Liver (tissue), 9 donors: ENCODE results near the gene LUZP4. TPM values are rescaled to one million over a fixed set of nuclear protein-coding genes. Genes with fewer than 3 reads are reported as not detected.
"Not testable (repeated sequence)": the region's sequence is repeated elsewhere in the genome, so short reads cannot be mapped to it uniquely, and the experiment has no call there.

Experiments used
- DNase-seq: peaks from one replicate; pipeline ENCODE4 v3.0.0-alpha.2; 2017; ENCODE audit warnings: low spot score
- H3K27ac ChIP-seq, 2 donors: one replicate each; pipeline ENCODE4 v1.7.0; 2013; ENCODE audit warnings: inconsistent platforms in 2 of 2, low read length in 2 of 2, control low read depth in 1 of 2, low read depth in 1 of 2, mild to moderate bottlenecking in 1 of 2
- H3K27me3 ChIP-seq, 4 donors: one replicate each; pipeline versions ENCODE4 v1.6.1 to v1.7.0; 2013; ENCODE audit warnings: low read length in 3 of 4, inconsistent platforms in 1 of 4, mild to moderate bottlenecking in 1 of 4, moderate library complexity in 1 of 4; ENCODE audit not compliant: control insufficient read depth in 4 of 4, insufficient read depth in 4 of 4
- H3K36me3 ChIP-seq, 4 donors: one replicate each; pipeline versions ENCODE4 v1.6.1 to v1.7.0; 2013; ENCODE audit warnings: low read length in 3 of 4, mild to moderate bottlenecking in 3 of 4, low read depth in 1 of 4, moderate library complexity in 1 of 4; ENCODE audit not compliant: control insufficient read depth in 4 of 4, insufficient read depth in 3 of 4
- H3K4me1 ChIP-seq, 4 donors: one replicate each; pipeline versions ENCODE4 v1.6.1 to v1.7.0; 2013; ENCODE audit warnings: low read length in 3 of 4, mild to moderate bottlenecking in 3 of 4, moderate library complexity in 1 of 4; ENCODE audit not compliant: control insufficient read depth in 4 of 4, insufficient read depth in 4 of 4
- H3K4me3 ChIP-seq, 3 donors: one replicate each; pipeline versions ENCODE4 v1.6.1 to v1.7.0; 2013; ENCODE audit warnings: low read length in 3 of 3, control low read depth in 1 of 3, low read depth in 1 of 3, mild to moderate bottlenecking in 1 of 3
- H3K9ac ChIP-seq, 2 donors: one replicate each; pipeline ENCODE4 v1.7.0; 2013; ENCODE audit warnings: low read length in 2 of 2, mild to moderate bottlenecking in 2 of 2, moderate library complexity in 2 of 2, control low read depth in 1 of 2, low read depth in 1 of 2
- H3K9me3 ChIP-seq, 4 donors: one replicate each; pipeline versions ENCODE4 v1.6.1 to v1.7.0; 2013; ENCODE audit warnings: low read length in 3 of 4; ENCODE audit not compliant: control insufficient read depth in 4 of 4
- EGR1 ChIP-seq, 2 donors: IDR thresholded peaks; 2 replicates each; pipeline ENCODE4 v1.6.1; 2016 to 2018; ENCODE audit warnings: antibody characterized with exemption in 2 of 2, low read depth in 2 of 2
- FOXA1 ChIP-seq: IDR thresholded peaks from 2 replicates; pipeline ENCODE4 v1.6.1; 2016; ENCODE audit warnings: antibody characterized with exemption
- FOXA2 ChIP-seq: IDR thresholded peaks from 2 replicates; pipeline ENCODE4 v1.6.1; 2016; ENCODE audit warnings: antibody characterized with exemption
- GABPA ChIP-seq, 2 donors: IDR thresholded peaks in 1 of 2; conservative IDR thresholded peaks in 1 of 2; 2 replicates each; pipeline ENCODE4 v1.6.1; 2016; ENCODE audit warnings: antibody characterized with exemption in 2 of 2, mild to moderate bottlenecking in 1 of 2, moderate library complexity in 1 of 2
- HNF4A ChIP-seq, 2 donors: conservative IDR thresholded peaks; 2 replicates each; pipeline ENCODE4 v1.6.1; 2016; ENCODE audit warnings: antibody characterized with exemption in 2 of 2, mild to moderate bottlenecking in 2 of 2
- HNF4G ChIP-seq: IDR thresholded peaks from 2 replicates; pipeline ENCODE4 v1.6.1; 2016; ENCODE audit warnings: antibody characterized with exemption
- JUND ChIP-seq, 2 donors: IDR thresholded peaks; 2 replicates each; pipeline ENCODE4 v1.6.1; 2016; ENCODE audit warnings: antibody characterized with exemption in 2 of 2
- MAX ChIP-seq: IDR thresholded peaks from 2 replicates; pipeline ENCODE4 v1.6.1; 2016; ENCODE audit warnings: antibody characterized with exemption
- NR2F2 ChIP-seq: IDR thresholded peaks from 2 replicates; pipeline ENCODE4 v1.6.1; 2016; ENCODE audit warnings: antibody characterized with exemption
- RAD21 ChIP-seq, 2 donors: IDR thresholded peaks; 2 replicates each; pipeline ENCODE4 v1.6.1; 2016; ENCODE audit warnings: antibody characterized with exemption in 2 of 2, mild to moderate bottlenecking in 2 of 2
- RXRA ChIP-seq, 2 donors: IDR thresholded peaks; 2 replicates each; pipeline ENCODE4 v1.6.1; 2017 to 2018; ENCODE audit warnings: antibody characterized with exemption in 2 of 2, mild to moderate bottlenecking in 1 of 2
- SP1 ChIP-seq: IDR thresholded peaks from 2 replicates; pipeline ENCODE4 v1.6.1; 2018; ENCODE audit warnings: antibody characterized with exemption, mild to moderate bottlenecking
- TAF1 ChIP-seq: conservative IDR thresholded peaks from 2 replicates; pipeline ENCODE4 v1.6.1; 2016; ENCODE audit warnings: antibody characterized with exemption, mild to moderate bottlenecking
- YY1 ChIP-seq: IDR thresholded peaks from 2 replicates; pipeline ENCODE4 v1.6.1; 2016; ENCODE audit warnings: antibody characterized with exemption, mild to moderate bottlenecking
- WGBS: extraction: QIAGEN DNeasy Blood & Tissue Kit; methylation state at CpG from one replicate; pipeline ENCODE4 v1.1.7; 2013; 5-methylcytosine and 5-hydroxymethylcytosine counted together
- polyA plus RNA-seq, 2 donors: library from polyadenylated mRNA; stranded (reverse) in 1 of 2; unstranded in 1 of 2; fragments of 200-250 nt in 1 of 2; fragments of >200 nt in 1 of 2; fragmentation: Nextera tagmentation in 1 of 2; extraction: Ambion mirVana in 1 of 2; gene quantifications; one replicate each; pipeline versions ENCODE4 v1.2.1 to v1.2.3, GENCODE V29; 2013 to 2015
- total RNA-seq, 2 donors: library from RNA; depleted of rRNA; stranded (reverse); fragments of >200 nt; gene quantifications; one replicate each; pipeline ENCODE4 v1.2.3, GENCODE V29; 2014
- TF ChIP-seq, protein P1 (sequence below): IDR thresholded peaks from 2 replicates; pipeline ENCODE4 v1.6.1; 2016; ENCODE audit warnings: antibody characterized with exemption
- TF ChIP-seq, protein P2 (sequence below): IDR thresholded peaks from 2 replicates; pipeline ENCODE4 v1.6.1; 2016; ENCODE audit warnings: antibody characterized with exemption
- TF ChIP-seq, protein P3 (sequence below): IDR thresholded peaks from 2 replicates; pipeline ENCODE4 v1.6.1; 2016; ENCODE audit warnings: antibody characterized with exemption, mild to moderate bottlenecking
- TF ChIP-seq, protein P4 (sequence below): fragments of 150-350 bp; IDR thresholded peaks from 2 replicates; pipeline ENCODE4 v1.5.1; 2017; ENCODE audit warnings: improper control_type of control experiment, low read depth, low read length; ENCODE audit not compliant: missing input control
- donor health status: healthy.
- donor health status: healthy.
- donor health status: healthy.
- donor health status: healthy.
- donor health status: healthy.

The LUZP4 gene
- total and polyA plus RNA-seq, 4 donors, result not detected

GRCh38 chrX:115324194-115324593, 34.7 kb downstream of the LUZP4 start:
- Histone ChIP-seq H3K36me3 (no peaks in the 10 kb centered on the region), H3K27me3 (no peaks in the 10 kb centered on the region)

DNA sequence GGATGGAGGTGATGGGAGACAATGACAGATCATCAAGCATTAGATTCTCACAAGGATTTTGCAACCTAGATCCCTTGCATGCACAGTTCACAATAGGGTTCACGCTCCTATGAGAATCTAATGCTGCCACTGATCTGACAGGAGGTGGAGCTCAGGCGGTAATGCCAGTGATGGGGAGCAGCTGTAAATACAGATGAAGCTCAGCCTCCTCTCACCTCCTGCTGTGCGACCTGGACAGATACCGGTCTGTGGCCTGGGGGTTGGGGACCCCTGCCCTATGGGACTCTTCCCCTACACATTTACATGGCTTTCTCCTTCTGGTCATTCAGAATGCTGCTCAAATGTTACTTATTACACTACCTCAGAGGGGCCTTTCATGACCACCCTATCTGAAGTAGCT, 39.8 kb downstream of the LUZP4 start:
- WGBS, result 91% methylated on average over 4 of the region's 4 CpGs
- not testable (repeated sequence) for H3K27me3 ChIP-seq, H3K9me3 ChIP-seq

More at GRCh38 chrX:115324194-115324593, 34.7 kb downstream of the LUZP4 start:
- Histone ChIP-seq H3K27ac (no peak overlapping the region), H3K4me1 (no peaks in the 10 kb centered on the region), H3K9ac (no peak overlapping the region), H3K4me3 (no peak overlapping the region), H3K9me3 (no peaks in the 10 kb centered on the region)
- TF ChIP-seq HNF4G, result no peak
- no peak for TF ChIP-seq GABPA (IDR thresholded peaks at IDR 0.05 in 1 of 2, conservative IDR thresholded peaks at IDR 0.05 in 1 of 2)
- TF ChIP-seq FOXA1, result no peak
- TF ChIP-seq RAD21 (IDR thresholded peaks at IDR 0.05), result no peak
- TF ChIP-seq JUND (IDR thresholded peaks at IDR 0.05), result no peak
- TF ChIP-seq NR2F2, result no peak
- TF ChIP-seq SP1, result no peak
- TF ChIP-seq, protein P1, sequence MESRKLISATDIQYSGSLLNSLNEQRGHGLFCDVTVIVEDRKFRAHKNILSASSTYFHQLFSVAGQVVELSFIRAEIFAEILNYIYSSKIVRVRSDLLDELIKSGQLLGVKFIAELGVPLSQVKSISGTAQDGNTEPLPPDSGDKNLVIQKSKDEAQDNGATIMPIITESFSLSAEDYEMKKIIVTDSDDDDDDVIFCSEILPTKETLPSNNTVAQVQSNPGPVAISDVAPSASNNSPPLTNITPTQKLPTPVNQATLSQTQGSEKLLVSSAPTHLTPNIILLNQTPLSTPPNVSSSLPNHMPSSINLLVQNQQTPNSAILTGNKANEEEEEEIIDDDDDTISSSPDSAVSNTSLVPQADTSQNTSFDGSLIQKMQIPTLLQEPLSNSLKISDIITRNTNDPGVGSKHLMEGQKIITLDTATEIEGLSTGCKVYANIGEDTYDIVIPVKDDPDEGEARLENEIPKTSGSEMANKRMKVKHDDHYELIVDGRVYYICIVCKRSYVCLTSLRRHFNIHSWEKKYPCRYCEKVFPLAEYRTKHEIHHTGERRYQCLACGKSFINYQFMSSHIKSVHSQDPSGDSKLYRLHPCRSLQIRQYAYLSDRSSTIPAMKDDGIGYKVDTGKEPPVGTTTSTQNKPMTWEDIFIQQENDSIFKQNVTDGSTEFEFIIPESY, result no peak
- TF ChIP-seq, protein P2, sequence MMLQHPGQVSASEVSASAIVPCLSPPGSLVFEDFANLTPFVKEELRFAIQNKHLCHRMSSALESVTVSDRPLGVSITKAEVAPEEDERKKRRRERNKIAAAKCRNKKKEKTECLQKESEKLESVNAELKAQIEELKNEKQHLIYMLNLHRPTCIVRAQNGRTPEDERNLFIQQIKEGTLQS, result no peak
- no peak for TF ChIP-seq FOXA2
- no peak for TF ChIP-seq TAF1
- TF ChIP-seq, protein P3, sequence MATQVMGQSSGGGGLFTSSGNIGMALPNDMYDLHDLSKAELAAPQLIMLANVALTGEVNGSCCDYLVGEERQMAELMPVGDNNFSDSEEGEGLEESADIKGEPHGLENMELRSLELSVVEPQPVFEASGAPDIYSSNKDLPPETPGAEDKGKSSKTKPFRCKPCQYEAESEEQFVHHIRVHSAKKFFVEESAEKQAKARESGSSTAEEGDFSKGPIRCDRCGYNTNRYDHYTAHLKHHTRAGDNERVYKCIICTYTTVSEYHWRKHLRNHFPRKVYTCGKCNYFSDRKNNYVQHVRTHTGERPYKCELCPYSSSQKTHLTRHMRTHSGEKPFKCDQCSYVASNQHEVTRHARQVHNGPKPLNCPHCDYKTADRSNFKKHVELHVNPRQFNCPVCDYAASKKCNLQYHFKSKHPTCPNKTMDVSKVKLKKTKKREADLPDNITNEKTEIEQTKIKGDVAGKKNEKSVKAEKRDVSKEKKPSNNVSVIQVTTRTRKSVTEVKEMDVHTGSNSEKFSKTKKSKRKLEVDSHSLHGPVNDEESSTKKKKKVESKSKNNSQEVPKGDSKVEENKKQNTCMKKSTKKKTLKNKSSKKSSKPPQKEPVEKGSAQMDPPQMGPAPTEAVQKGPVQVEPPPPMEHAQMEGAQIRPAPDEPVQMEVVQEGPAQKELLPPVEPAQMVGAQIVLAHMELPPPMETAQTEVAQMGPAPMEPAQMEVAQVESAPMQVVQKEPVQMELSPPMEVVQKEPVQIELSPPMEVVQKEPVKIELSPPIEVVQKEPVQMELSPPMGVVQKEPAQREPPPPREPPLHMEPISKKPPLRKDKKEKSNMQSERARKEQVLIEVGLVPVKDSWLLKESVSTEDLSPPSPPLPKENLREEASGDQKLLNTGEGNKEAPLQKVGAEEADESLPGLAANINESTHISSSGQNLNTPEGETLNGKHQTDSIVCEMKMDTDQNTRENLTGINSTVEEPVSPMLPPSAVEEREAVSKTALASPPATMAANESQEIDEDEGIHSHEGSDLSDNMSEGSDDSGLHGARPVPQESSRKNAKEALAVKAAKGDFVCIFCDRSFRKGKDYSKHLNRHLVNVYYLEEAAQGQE, result no peak
- no peak for TF ChIP-seq MAX
- TF ChIP-seq YY1, result no peak
- no peak for TF ChIP-seq EGR1 (IDR thresholded peaks at IDR 0.05; ENCODE audit: low read depth in 2 of 2)
- no peak for TF ChIP-seq RXRA (IDR thresholded peaks at IDR 0.05)
- TF ChIP-seq, protein P4, sequence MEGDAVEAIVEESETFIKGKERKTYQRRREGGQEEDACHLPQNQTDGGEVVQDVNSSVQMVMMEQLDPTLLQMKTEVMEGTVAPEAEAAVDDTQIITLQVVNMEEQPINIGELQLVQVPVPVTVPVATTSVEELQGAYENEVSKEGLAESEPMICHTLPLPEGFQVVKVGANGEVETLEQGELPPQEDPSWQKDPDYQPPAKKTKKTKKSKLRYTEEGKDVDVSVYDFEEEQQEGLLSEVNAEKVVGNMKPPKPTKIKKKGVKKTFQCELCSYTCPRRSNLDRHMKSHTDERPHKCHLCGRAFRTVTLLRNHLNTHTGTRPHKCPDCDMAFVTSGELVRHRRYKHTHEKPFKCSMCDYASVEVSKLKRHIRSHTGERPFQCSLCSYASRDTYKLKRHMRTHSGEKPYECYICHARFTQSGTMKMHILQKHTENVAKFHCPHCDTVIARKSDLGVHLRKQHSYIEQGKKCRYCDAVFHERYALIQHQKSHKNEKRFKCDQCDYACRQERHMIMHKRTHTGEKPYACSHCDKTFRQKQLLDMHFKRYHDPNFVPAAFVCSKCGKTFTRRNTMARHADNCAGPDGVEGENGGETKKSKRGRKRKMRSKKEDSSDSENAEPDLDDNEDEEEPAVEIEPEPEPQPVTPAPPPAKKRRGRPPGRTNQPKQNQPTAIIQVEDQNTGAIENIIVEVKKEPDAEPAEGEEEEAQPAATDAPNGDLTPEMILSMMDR, result no peak
- TF ChIP-seq HNF4A (conservative IDR thresholded peaks at IDR 0.05), result no peak
- no peak for DNase-seq
- 74% methylated on average over 3 of the region's 3 CpGs for whole genome bisulfite sequencing

More for the DNA sequence above, 39.8 kb downstream of the LUZP4 start:
- not testable (repeated sequence) for DNase-seq, H3K36me3 ChIP-seq, H3K4me1 ChIP-seq, H3K9ac ChIP-seq, H3K4me3 ChIP-seq, H3K27ac ChIP-seq
